H1 (cell line): Measurements from ENCODE around the gene NCK1. TPM values are rescaled to one million over a fixed set of nuclear protein-coding genes. Genes with fewer than 3 reads are reported as not detected.

Source experiments
- JUND ChIP-seq: IDR thresholded peaks from 2 replicates; pipeline ENCODE4 v1.6.1; 2011; ENCODE audit warnings: mild to moderate bottlenecking, improper control_type of control experiment, low read length
- KDM5A ChIP-seq: fragments of 200-600 bp; IDR thresholded peaks from 2 replicates; pipeline ENCODE4 v1.7.1; 2012; ENCODE audit warnings: mild to moderate bottlenecking, low read length, inconsistent platforms, mixed read lengths
- NRF1 ChIP-seq: IDR thresholded peaks from 2 replicates; pipeline ENCODE4 v1.6.1; 2011; ENCODE audit warnings: mild to moderate bottlenecking, low read depth, low read length, improper control_type of control experiment
- RAD21 ChIP-seq, 2 experiments: IDR thresholded peaks in 1 of 2; conservative IDR thresholded peaks in 1 of 2; 2 replicates each; pipeline ENCODE4 v1.6.1; 2011; ENCODE audit warnings: low read depth in 2 of 2, low read length in 2 of 2, improper control_type of control experiment in 1 of 2, inconsistent platforms in 1 of 2, mild to moderate bottlenecking in 1 of 2, moderate library complexity in 1 of 2
- polyA plus RNA-seq, 7 experiments: library from polyadenylated mRNA; depleted of rRNA in 3 of 7; stranded (reverse) in 5 of 7; unstranded in 2 of 7; fragments of >200 nt in 5 of 7; fragments of 200-250 nt in 2 of 7; gene quantifications; 1 replicate in 5 of 7; 2 replicates in 1 of 7; 4 replicates in 1 of 7; pipeline versions ENCODE4 v1.2.1 to v1.2.3, GENCODE V29; 2011 to 2013; ENCODE audit warnings: missing spikeins in 2 of 7, mixed read lengths in 2 of 7
- total RNA-seq: library from RNA; stranded (reverse); fragmentation: NEBNext Ultra II Directional; extraction: Animal tissue kit (Norgen Biotek cat#: 25700); gene quantifications from 2 replicates; pipeline ENCODE4 v1.2.1, GENCODE V29; 2021
- TF ChIP-seq, protein P1 (sequence below): fragments of 300-600 bp; sonication (generic); IDR thresholded peaks from 2 replicates; pipeline ENCODE4 v1.7.1; 2012; ENCODE audit warnings: low read length, moderate library complexity, mild to moderate bottlenecking, inconsistent platforms; ENCODE audit not compliant: insufficient replicate concordance

The NCK1 gene
- total and polyA plus RNA-seq, 2 of the 8 experiments (the other 6 are each of a cell fraction or from before 2014, with no cell fraction given): 10.0 to 28.5 TPM

GRCh38 chr3:136835813-136836510 is 26.0 kb upstream of the NCK1 start (continued):
- TF ChIP-seq, protein P1, sequence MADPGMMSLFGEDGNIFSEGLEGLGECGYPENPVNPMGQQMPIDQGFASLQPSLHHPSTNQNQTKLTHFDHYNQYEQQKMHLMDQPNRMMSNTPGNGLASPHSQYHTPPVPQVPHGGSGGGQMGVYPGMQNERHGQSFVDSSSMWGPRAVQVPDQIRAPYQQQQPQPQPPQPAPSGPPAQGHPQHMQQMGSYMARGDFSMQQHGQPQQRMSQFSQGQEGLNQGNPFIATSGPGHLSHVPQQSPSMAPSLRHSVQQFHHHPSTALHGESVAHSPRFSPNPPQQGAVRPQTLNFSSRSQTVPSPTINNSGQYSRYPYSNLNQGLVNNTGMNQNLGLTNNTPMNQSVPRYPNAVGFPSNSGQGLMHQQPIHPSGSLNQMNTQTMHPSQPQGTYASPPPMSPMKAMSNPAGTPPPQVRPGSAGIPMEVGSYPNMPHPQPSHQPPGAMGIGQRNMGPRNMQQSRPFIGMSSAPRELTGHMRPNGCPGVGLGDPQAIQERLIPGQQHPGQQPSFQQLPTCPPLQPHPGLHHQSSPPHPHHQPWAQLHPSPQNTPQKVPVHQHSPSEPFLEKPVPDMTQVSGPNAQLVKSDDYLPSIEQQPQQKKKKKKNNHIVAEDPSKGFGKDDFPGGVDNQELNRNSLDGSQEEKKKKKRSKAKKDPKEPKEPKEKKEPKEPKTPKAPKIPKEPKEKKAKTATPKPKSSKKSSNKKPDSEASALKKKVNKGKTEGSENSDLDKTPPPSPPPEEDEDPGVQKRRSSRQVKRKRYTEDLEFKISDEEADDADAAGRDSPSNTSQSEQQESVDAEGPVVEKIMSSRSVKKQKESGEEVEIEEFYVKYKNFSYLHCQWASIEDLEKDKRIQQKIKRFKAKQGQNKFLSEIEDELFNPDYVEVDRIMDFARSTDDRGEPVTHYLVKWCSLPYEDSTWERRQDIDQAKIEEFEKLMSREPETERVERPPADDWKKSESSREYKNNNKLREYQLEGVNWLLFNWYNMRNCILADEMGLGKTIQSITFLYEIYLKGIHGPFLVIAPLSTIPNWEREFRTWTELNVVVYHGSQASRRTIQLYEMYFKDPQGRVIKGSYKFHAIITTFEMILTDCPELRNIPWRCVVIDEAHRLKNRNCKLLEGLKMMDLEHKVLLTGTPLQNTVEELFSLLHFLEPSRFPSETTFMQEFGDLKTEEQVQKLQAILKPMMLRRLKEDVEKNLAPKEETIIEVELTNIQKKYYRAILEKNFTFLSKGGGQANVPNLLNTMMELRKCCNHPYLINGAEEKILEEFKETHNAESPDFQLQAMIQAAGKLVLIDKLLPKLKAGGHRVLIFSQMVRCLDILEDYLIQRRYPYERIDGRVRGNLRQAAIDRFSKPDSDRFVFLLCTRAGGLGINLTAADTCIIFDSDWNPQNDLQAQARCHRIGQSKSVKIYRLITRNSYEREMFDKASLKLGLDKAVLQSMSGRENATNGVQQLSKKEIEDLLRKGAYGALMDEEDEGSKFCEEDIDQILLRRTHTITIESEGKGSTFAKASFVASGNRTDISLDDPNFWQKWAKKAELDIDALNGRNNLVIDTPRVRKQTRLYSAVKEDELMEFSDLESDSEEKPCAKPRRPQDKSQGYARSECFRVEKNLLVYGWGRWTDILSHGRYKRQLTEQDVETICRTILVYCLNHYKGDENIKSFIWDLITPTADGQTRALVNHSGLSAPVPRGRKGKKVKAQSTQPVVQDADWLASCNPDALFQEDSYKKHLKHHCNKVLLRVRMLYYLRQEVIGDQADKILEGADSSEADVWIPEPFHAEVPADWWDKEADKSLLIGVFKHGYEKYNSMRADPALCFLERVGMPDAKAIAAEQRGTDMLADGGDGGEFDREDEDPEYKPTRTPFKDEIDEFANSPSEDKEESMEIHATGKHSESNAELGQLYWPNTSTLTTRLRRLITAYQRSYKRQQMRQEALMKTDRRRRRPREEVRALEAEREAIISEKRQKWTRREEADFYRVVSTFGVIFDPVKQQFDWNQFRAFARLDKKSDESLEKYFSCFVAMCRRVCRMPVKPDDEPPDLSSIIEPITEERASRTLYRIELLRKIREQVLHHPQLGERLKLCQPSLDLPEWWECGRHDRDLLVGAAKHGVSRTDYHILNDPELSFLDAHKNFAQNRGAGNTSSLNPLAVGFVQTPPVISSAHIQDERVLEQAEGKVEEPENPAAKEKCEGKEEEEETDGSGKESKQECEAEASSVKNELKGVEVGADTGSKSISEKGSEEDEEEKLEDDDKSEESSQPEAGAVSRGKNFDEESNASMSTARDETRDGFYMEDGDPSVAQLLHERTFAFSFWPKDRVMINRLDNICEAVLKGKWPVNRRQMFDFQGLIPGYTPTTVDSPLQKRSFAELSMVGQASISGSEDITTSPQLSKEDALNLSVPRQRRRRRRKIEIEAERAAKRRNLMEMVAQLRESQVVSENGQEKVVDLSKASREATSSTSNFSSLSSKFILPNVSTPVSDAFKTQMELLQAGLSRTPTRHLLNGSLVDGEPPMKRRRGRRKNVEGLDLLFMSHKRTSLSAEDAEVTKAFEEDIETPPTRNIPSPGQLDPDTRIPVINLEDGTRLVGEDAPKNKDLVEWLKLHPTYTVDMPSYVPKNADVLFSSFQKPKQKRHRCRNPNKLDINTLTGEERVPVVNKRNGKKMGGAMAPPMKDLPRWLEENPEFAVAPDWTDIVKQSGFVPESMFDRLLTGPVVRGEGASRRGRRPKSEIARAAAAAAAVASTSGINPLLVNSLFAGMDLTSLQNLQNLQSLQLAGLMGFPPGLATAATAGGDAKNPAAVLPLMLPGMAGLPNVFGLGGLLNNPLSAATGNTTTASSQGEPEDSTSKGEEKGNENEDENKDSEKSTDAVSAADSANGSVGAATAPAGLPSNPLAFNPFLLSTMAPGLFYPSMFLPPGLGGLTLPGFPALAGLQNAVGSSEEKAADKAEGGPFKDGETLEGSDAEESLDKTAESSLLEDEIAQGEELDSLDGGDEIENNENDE: no peak
- TF ChIP-seq KDM5A (no peak), NRF1 (no peak), JUND (no peak), RAD21 (IDR thresholded peaks at IDR 0.05 in 1 of 2, conservative IDR thresholded peaks at IDR 0.05 in 1 of 2; ENCODE audit: low read depth in 2 of 2, low read length in 2 of 2) (no peak)
